Activated gamma-delta T cell (primary cell): ENCODE measurements around the gene PCDHGA6.
"Not testable (repeated sequence)": the region's sequence is repeated elsewhere in the genome, so short reads cannot be mapped to it uniquely, and the experiment has no call there.

Experiments used
- DNase-seq: peaks from one replicate; lab custom pipeline; 2025; lab: John Stamatoyannopoulos, UW

The PCDHGA6 gene

DNA sequence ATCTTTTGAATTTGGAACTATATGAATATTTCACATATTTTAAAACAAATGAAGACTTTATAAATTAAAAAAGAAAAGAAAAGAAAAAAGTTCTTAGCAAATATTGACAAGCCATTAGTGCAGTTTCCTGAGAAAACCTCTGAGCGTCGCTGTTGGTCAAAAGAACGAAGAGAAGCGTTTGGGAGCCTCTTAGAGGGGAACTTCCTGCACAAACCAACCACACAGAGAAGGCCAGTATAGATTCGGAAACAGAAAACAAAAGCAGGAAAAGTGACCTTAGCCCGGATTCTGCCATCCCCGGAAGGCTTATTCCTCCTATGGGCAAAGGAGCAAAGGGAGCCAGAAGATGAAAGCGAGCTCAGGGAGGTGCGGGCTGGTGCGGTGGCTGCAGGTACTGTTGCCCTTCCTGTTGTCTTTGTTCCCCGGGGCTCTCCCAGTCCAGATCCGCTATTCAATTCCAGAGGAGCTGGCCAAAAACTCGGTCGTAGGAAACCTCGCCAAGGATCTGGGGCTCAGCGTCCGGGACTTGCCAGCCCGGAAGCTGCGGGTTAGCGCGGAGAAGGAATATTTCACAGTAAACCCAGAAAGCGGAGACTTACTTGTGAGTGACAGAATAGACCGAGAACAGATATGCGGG is 13.8 kb upstream of the PCDHGA6 start, which contains the start of gene PCDHGB2:
PCDHGB2 (plus strand) TSS at position 205 of the 637 bp plus-strand sequence; CDS start at position 347, 142 bp downstream.
- DNase-seq = no peak

DNA sequence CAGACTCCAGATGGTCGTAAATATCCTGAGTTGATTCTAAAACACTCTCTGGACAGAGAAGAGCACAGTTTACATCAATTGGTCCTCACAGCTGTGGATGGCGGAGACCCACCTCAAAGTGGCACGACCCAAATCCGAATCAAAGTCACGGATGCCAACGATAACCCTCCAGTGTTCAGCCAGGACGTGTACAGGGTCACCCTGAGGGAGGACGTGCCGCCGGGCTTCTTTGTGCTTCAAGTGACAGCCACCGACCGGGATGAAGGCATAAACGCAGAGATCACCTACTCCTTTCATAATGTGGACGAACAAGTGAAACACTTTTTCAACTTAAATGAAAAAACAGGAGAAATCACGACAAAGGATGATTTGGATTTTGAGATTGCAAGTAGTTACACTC is 13.0 kb upstream of the PCDHGA6 start:
- DNase-seq = no peak

DNA sequence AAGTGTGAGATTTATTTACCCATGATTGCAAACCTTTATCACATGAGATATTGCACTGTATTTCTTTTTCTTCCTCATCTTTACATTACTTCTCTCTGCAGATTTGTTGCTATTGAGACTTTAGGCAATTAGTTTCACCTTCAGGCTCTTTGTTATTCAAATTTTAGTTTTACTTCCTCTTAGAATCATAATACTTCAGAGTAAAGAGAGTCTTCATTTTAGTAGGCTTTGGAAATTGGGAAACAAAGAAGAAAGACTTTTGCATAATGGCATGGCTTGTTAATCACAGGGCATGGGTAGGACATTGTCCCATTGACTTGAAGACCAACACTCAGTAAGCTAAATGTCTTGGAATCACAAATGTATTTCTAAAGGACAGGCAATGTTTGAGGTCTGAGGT is 11.0 kb upstream of the PCDHGA6 start:
- DNase-seq = no peak

DNA sequence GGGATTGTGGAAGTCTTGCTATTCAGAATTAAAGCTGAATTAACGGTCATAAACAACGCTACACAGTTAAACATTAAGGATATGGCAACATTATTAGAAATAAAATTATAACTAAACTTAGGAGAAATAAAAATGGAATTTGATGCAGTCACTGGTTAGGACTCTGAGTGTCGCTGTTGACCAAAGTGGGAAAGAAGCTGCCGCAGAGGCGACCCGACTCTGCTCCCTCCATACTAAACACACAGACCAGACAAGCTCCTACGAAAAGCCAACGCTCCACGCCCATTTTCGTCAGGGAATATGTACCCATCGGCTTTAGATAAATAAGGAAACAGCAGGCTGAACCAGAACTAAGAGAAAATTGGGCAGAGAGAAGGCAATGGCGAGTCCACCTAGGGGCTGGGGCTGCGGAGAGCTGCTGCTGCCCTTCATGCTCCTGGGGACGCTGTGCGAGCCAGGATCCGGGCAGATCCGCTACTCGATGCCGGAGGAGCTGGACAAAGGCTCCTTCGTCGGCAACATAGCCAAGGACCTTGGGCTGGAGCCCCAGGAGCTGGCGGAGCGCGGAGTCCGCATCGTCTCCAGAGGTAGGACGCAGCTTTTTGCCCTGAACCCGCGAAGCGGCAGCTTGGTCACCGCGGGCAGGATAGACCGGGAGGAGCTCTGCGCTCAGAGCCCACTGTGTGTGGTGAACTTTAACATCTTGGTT is 9.6 kb upstream of the PCDHGA6 start, which contains the start of gene PCDHGA5:
PCDHGA5 (plus strand) TSS at position 211 of the 709 bp plus-strand sequence; CDS start at position 380, 169 bp downstream.
- no peak for DNase-seq

DNA sequence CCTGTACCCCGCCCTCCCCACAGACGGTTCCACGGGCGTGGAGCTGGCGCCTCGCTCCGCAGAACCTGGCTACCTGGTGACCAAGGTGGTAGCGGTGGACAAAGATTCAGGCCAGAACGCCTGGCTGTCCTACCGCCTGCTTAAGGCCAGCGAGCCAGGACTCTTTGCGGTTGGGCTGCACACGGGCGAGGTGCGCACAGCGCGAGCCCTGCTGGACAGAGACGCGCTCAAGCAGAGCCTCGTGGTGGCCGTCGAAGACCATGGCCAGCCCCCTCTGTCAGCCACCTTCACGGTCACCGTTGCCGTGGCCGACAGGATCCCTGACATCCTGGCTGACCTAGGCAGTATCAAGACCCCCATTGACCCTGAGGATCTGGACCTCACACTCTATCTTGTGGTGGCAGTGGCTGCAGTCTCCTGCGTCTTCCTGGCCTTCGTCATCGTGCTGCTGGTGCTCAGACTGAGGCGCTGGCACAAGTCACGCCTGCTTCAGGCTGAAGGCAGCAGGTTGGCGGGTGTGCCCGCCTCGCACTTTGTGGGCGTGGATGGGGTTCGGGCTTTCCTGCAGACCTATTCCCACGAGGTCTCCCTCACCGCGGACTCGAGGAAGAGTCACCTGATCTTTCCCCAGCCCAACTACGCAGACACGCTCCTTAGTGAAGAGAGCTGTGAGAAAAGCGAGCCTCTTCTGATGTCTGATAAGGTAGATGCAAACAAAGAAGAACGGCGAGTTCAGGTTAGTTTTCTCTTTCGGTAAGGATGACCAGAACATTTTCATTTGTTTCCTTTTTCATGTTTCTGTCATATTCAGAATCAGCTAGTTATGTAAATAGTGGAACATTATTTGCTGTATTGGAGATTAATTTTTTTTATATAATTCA is 7.4 kb upstream of the PCDHGA6 start:
- DNase-seq = no peak

DNA sequence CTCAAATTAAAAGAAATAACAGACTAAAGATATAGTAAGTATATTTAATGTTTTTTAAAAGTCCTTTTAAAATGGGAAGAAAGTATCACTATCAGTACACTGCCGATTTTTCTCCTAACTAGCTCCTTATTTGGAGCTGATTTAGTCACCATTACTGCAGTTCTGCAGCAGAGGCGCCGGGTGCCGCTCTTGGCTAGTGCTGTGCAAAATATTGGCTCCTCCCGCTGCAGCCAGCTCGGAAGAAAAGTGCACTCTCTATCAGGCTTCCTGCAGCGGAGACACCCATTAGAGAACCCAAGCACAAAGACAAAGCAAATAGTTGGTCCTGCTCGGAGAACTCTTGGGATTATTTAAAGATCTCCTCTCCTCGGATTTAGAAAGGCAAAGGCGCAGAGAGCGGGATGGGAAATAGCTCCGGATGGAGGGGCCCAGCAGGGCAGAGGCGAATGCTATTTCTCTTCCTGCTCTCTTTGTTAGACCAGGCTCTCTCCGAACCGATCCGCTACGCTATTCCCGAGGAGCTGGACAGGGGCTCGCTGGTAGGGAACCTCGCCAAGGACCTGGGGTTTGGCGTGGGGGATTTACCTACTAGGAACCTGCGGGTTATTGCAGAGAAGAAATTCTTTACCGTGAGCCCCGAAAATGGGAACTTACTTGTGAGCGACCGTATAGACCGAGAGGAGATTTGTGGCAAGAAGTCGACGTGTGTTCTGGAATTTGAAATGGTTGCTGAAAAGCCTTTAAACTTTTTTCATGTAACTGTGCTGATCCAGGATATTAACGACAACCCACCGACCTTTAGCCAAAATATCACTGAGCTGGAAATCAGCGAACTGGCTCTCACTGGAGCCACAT is 3.5 kb upstream of the PCDHGA6 start, which contains the start of gene PCDHGB3:
PCDHGB3 (plus strand) TSS at position 249 of the 855 bp plus-strand sequence; CDS start at position 402, 153 bp downstream.
- no peak for DNase-seq

DNA sequence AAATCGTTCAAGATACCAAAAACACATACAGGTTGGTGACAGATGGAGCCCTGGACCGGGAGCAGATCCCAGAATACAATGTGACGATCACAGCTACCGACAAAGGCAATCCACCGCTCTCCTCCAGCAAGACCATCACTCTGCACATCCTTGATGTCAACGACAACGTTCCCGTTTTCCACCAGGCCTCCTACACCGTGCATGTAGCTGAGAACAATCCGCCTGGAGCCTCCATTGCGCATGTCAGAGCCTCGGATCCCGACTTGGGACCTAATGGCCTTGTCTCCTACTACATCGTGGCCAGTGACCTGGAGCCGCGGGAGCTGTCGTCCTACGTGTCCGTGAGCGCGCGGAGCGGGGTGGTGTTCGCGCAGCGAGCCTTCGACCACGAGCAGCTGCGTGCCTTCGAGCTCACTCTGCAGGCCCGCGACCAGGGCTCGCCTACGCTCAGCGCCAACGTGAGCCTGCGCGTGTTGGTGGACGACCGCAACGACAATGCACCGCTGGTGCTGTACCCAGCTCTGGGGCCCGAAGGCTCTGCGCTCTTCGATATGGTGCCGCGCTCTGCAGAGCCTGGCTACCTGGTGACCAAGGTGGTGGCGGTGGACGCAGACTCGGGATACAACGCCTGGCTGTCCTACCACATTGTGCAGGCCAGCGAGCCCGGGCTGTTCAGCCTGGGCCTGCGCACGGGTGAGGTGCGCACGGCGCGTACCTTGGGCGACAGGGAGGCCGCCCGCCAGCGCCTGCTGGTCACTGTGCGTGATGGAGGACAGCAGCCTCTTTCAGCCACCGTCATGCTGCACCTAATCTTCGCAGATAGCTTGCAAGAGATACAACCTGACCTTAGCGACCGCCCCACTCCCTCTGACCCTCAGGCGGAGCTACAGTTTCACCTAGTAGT is 1.9 kb upstream of the PCDHGA6 start:
- no peak for DNase-seq

DNA sequence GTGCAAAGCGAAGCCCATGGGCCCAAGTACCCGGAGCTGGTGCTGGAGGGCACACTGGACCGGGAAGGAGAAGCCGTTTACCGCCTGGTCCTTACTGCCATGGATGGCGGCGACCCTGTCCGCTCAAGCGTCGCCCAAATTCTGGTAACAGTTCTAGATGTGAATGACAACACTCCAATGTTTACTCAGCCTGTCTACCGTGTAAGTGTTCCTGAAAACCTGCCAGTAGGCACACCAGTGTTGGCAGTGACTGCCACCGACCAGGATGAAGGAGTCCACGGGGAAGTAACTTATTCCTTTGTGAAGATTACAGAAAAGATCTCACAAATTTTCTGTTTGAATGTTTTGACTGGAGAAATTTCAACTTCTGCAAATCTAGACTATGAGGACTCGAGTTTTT is 936 bp downstream of the PCDHGA6 start:
- no peak for DNase-seq

DNA sequence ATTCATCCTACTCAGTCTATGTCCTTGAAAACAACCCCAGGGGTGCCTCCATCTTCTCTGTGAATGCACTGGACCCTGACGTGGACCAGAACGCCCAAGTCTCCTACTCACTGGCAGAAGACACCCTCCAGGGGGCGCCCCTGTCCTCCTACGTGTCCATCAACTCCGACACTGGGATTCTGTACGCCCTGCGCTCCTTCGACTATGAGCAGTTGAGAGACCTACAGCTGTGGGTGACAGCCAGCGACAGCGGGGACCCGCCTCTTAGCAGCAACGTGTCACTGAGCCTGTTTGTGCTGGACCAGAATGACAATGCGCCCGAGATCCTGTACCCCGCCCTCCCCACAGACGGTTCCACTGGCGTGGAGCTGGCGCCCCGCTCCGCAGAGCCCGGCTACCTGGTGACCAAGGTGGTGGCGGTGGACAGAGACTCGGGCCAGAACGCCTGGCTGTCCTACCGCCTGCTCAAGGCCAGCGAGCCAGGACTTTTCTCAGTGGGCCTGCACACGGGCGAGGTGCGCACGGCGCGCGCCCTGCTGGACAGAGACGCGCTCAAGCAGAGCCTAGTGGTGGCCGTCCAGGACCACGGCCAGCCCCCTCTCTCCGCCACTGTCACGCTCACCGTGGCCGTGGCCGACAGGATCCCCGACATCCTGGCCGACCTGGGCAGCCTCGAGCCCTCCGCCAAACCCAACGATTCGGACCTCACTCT is 1.9 kb downstream of the PCDHGA6 start:
- DNase-seq = not testable (repeated sequence)

DNA sequence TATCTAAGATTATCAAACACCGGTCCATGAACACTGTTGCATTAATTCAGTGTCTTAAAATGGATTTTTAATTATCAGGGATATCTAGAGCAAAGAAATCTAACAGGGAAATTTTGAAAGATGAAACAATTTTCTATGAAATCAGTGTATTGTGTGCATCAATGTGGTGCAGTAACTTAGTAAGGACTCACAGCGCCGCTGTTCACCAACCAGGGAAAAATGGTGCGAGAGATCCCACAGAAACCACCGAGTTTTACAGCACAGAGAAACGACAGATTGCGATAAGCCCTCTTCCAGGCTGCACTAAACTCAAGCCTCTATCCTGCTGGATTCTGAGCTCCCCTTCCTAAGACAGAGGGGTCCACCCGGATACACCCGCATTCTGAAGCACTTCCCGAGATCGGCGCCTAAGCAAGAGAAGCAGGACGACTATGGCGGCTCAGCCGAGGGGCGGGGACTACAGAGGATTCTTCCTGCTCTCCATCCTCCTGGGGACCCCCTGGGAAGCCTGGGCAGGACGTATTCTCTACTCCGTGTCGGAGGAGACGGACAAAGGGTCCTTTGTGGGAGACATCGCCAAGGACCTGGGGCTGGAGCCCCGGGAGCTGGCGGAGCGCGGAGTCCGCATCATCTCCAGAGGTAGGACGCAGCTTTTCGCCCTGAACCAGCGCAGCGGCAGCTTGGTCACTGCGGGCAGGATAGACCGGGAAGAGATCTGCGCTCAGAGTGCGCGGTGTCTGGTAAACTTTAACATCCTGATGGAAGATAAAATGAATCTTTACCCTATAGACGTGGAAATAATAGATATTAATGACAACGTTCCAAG is 9.0 kb downstream of the PCDHGA6 start, which contains the start of gene PCDHGA7:
PCDHGA7 (plus strand) TSS at position 274 of the 826 bp plus-strand sequence; CDS start at position 432, 158 bp downstream.
- no peak for DNase-seq

DNA sequence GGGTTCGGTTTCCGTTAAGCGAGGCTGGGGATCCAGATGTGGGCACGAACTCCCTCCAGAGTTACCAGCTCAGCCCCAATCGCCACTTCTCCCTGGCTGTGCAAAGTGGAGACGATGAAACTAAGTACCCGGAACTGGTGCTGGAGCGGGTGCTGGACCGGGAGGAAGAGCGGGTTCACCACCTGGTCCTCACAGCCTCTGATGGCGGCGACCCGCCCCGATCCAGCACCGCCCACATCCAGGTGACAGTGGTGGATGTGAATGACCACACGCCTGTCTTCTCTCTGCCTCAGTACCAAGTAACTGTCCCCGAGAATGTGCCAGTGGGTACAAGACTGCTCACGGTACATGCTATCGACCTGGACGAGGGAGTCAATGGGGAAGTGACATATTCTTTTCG is 9.7 kb downstream of the PCDHGA6 start:
- no peak for DNase-seq

DNA sequence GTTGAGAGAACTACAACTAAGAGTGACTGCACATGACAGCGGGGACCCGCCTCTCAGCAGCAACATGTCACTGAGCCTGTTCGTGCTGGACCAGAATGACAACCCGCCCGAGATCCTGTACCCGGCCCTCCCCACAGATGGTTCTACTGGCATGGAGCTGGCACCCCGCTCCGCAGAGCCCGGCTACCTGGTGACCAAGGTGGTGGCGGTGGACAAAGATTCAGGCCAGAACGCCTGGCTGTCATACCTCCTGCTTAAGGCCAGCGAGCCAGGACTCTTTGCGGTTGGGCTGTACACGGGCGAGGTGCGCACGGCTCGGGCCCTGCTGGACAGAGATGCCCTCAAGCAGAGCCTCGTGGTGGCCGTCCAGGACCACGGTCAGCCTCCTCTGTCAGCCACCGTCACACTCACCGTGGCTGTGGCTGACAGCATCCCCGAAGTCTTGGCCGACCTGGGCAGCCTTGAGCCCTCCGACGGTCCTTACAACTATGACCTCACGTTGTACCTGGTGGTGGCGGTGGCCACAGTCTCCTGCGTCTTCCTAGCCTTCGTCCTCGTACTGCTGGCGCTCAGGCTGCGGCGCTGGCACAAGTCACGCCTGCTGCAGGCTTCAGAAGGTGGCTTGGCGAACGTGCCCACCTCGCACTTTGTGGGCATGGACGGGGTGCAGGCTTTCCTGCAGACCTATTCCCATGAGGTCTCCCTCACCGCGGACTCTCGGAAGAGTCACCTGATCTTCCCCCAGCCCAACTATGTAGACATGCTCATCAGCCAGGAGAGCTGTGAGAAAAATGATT is 11.0 kb downstream of the PCDHGA6 start:
- no peak for DNase-seq

DNA sequence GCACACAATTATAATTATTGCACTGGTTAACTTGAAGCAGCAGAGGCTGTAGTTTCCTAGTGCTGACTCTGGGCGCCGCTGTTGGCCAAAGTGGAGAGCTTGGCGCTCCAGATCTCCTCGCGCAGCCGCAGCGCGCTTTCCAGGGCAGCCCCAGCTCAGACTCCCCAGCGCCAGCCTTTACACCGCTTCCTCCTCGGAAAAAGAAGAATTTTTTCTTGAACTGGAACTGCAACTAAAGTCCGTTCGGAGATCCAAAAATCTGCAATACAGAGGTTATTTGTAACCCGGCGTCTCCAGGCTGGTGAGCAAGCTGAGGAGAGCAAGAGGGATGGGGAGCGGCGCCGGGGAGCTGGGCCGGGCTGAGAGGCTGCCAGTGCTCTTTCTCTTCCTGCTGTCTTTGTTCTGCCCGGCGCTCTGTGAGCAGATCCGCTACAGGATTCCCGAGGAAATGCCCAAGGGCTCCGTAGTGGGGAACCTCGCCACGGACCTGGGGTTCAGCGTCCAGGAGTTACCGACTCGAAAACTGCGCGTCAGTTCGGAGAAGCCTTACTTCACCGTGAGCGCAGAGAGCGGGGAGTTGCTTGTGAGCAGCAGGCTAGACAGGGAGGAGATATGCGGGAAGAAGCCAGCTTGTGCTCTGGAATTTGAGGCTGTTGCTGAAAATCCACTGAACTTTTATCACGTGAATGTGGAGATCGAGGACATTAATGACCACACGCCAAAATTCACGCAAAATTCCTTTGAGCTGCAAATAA is 14.0 kb downstream of the PCDHGA6 start, which contains the start of gene PCDHGB4:
PCDHGB4 (plus strand) TSS at position 142 of the 755 bp plus-strand sequence; CDS start at position 329, 187 bp downstream.
- DNase-seq = not testable (repeated sequence)

DNA sequence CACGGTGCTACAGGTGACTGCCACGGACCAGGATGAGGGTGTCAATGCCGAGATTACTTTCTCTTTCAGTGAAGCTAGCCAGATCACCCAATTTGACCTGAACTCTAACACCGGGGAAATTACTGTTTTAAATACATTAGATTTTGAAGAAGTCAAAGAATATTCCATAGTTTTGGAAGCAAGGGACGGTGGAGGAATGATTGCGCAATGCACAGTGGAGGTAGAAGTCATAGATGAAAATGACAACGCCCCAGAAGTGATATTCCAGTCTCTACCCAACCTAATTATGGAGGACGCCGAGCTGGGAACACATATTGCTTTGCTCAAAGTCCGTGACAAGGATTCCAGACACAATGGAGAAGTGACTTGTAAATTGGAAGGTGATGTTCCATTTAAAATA is 15.0 kb downstream of the PCDHGA6 start:
- no peak for DNase-seq

DNA sequence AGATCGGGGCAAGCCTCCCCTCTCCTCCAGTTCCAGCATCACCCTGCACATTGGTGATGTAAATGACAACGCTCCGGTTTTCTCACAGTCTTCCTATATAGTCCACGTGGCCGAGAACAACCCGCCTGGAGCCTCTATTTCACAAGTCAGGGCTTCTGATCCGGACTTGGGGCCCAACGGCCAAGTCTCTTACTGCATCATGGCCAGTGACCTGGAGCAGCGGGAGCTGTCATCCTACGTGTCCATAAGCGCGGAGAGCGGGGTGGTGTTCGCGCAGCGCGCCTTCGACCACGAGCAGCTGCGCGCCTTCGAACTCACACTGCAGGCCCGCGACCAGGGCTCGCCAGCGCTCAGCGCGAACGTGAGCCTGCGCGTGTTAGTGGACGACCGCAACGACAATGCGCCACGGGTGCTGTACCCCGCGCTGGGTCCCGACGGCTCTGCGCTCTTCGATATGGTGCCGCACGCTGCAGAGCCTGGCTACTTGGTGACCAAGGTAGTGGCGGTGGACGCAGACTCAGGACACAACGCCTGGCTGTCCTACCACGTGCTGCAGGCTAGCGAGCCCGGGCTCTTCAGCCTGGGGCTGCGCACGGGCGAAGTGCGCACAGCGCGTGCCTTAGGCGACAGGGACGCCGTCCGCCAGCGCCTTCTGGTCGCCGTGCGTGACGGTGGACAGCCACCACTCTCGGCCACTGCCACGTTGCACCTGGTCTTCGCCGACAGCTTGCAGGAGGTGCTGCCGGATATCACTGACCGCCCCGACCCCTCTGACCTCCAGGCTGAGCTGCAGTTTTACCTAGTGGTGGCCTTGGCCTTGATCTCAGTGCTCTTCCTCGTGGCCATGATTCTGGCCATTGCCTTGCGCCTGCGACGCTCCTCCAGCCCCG is 15.7 kb downstream of the PCDHGA6 start:
- DNase-seq = no peak
